CD4-positive, alpha-beta T cell treated with Interleukin-17A for 4 hours (primary cell): ENCODE results near the gene ARHGEF10L.

ENCODE experiments used
- DNase-seq: peaks from one replicate; pipeline ENCODE4 v3.0.0-alpha.2; 2020; ENCODE audit warnings: mixed read lengths

ARHGEF10L gene

GRCh38 chr1:17569200-17570139, 30.0 kb downstream of the ARHGEF10L start:
- no peak for DNase-seq

- DNase-seq, result no peak
Observed at GRCh38 chr1:17570228-17570627, 30.7 kb downstream of the ARHGEF10L start.

- DNase-seq, result no peak
Observed at GRCh38 chr1:17572264-17572985, 32.9 kb downstream of the ARHGEF10L start.

GRCh38 chr1:17573518-17574041, 34.1 kb downstream of the ARHGEF10L start:
- no peak for DNase-seq

GRCh38 chr1:17574516-17574915, 35.0 kb downstream of the ARHGEF10L start:
- no peak for DNase-seq

- DNase-seq, result no peak
Observed at GRCh38 chr1:17575797-17576518, 36.5 kb downstream of the ARHGEF10L start.

- no peak for DNase-seq
Observed at GRCh38 chr1:17576519-17576853, 37.0 kb downstream of the ARHGEF10L start.

- DNase-seq, result no peak
Observed at GRCh38 chr1:17577907-17578297, 38.4 kb downstream of the ARHGEF10L start.

GRCh38 chr1:17579951-17580939, 40.7 kb downstream of the ARHGEF10L start:
- no peak for DNase-seq

GRCh38 chr1:17581389-17582123, 42.1 kb downstream of the ARHGEF10L start:
- DNase-seq, result no peak

GRCh38 chr1:17582124-17582774, 42.8 kb downstream of the ARHGEF10L start:
- DNase-seq, result no peak

- DNase-seq, result no peak
Observed at GRCh38 chr1:17584539-17584938, 45.0 kb downstream of the ARHGEF10L start.

- no peak for DNase-seq
Observed at GRCh38 chr1:17585266-17585987, 45.9 kb downstream of the ARHGEF10L start.

GRCh38 chr1:17586172-17586964, 46.9 kb downstream of the ARHGEF10L start:
- no peak for DNase-seq

GRCh38 chr1:17587693-17588047, 48.2 kb downstream of the ARHGEF10L start:
- DNase-seq, result no peak

- DNase-seq, result no peak
Observed at GRCh38 chr1:17588048-17588871, 48.8 kb downstream of the ARHGEF10L start.

- DNase-seq, result no peak
Observed at GRCh38 chr1:17591814-17592430, 52.4 kb downstream of the ARHGEF10L start.

- no peak for DNase-seq
Observed at GRCh38 chr1:17594026-17594425, 54.5 kb downstream of the ARHGEF10L start.
